GM12891 (cell line): Measurements from ENCODE around the gene C6orf58.

Source experiments
- PAX5 ChIP-seq: IDR thresholded peaks from 2 replicates; pipeline ENCODE4 v1.6.1; 2011; ENCODE audit warnings: low read length, moderate library complexity, mild to moderate bottlenecking; ENCODE audit not compliant: insufficient read depth, severe bottlenecking
- POLR2A ChIP-seq: IDR thresholded peaks from 2 replicates; pipeline ENCODE4 v1.6.1; 2011; ENCODE audit warnings: low read depth, low read length, control low read depth
- POLR2AphosphoS5 ChIP-seq: IDR thresholded peaks from 2 replicates; pipeline ENCODE4 v1.6.1; 2011; ENCODE audit warnings: low read depth, low read length, control low read depth
- TAF1 ChIP-seq: IDR thresholded peaks from 2 replicates; pipeline ENCODE4 v1.6.1; 2011; ENCODE audit warnings: low read depth, low read length, control low read depth

DNA sequence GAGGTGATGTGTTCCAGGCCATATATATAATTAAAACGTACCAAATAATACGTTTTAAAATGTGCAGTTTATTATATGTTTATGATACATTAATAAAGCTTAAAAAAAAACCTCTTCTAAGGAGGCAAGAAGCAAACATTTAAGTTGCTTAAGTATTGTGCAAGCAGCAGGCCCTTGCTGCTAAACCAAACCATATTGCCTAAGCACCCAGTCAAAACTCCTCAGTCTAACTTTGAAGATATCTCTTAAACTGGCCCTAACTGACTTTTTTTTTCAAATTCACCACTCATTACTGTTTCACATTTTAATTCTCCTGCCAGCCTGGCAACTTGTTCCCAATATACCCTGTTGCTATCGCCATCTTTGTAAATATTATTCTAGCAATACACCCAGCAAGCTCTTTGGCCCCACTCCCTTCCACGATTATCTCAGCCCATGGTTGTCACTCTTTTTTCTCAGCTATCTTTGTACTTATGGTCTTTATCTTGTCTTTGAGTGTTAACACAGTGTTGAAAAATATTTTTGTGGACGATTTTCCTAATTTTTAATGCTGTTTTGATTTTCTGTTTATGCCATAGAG lies 60.9 kb downstream of the C6orf58 start:
- no peak for TF ChIP-seq POLR2A
- no peak for TF ChIP-seq POLR2AphosphoS5
- TF ChIP-seq TAF1 = no peak
- TF ChIP-seq PAX5 = no peak
